OCI-LY7 (cell line): ENCODE measurements around the gene ZNRF4.

ENCODE experiments used
- CTCF ChIP-seq: fragments of 200-600 bp; sonication (generic); conservative IDR thresholded peaks from 2 replicates; pipeline ENCODE4 v1.5.1; 2014; ENCODE audit warnings: mild to moderate bottlenecking, antibody characterized with exemption, low read length, moderate library complexity, mixed read lengths
- EZH2phosphoT487 ChIP-seq: fragments of 200-600 bp; sonication (generic); IDR thresholded peaks from 2 replicates; pipeline ENCODE4 v1.6.1; 2018; ENCODE audit warnings: low read depth, borderline replicate concordance, mild to moderate bottlenecking, mixed run types, antibody characterized with exemption, low read length, moderate library complexity, mixed read lengths

GRCh38 chr19:5479958-5480357 lies 24.7 kb downstream of the ZNRF4 start:
- no peak for TF ChIP-seq CTCF
- no peak for TF ChIP-seq EZH2phosphoT487
